ENCODE data around the gene CASS4.
"Not testable (repeated sequence)": the region's sequence is repeated elsewhere in the genome, so short reads cannot be mapped to it uniquely, and the experiment has no call there.

The CASS4 gene

GRCh38 chr20:56411759-56412472 lies at the start of gene CASS4:
Gene CASS4 (plus strand): TSS chr20:56412260. CDS start chr20:56412459, 199 bp downstream.
- no peak for DNase-seq (ENCODE audit: low spot score)

GRCh38 chr20:56362833-56363413 lies 49.1 kb upstream of the CASS4 start:
- no peak for DNase-seq (ENCODE audit: low spot score)

GRCh38 chr20:56363491-56363890 lies 48.6 kb upstream of the CASS4 start:
- DNase-seq (ENCODE audit: low spot score): no peak

- no peak for DNase-seq (ENCODE audit: low spot score)
Observed at GRCh38 chr20:56368351-56369134, 43.5 kb upstream of the CASS4 start.

GRCh38 chr20:56369179-56369578 lies 42.9 kb upstream of the CASS4 start:
- DNase-seq (ENCODE audit: low spot score): no peak

- DNase-seq (ENCODE audit: low spot score): no peak
Observed at GRCh38 chr20:56371977-56372376, 40.1 kb upstream of the CASS4 start.

- DNase-seq (ENCODE audit: low spot score): no peak
Observed at GRCh38 chr20:56372850-56373249, 39.2 kb upstream of the CASS4 start.

GRCh38 chr20:56373942-56374341 lies 38.1 kb upstream of the CASS4 start:
- DNase-seq (ENCODE audit: low spot score): no peak

- no peak for DNase-seq (ENCODE audit: low spot score)
Observed at GRCh38 chr20:56376331-56376730, 35.7 kb upstream of the CASS4 start.

- DNase-seq (ENCODE audit: low spot score): no peak
Observed at GRCh38 chr20:56378386-56378785, 33.7 kb upstream of the CASS4 start.

- no peak for DNase-seq (ENCODE audit: low spot score)
Observed at GRCh38 chr20:56380375-56380774, 31.7 kb upstream of the CASS4 start.

- DNase-seq (ENCODE audit: low spot score): no peak
Observed at GRCh38 chr20:56381501-56381900, 30.6 kb upstream of the CASS4 start.

GRCh38 chr20:56382696-56383095 lies 29.4 kb upstream of the CASS4 start:
- DNase-seq (ENCODE audit: low spot score): no peak

- no peak for DNase-seq (ENCODE audit: low spot score)
Observed at GRCh38 chr20:56383334-56383733, 28.7 kb upstream of the CASS4 start.

GRCh38 chr20:56385130-56385529 lies 26.9 kb upstream of the CASS4 start:
- no peak for DNase-seq (ENCODE audit: low spot score)

GRCh38 chr20:56386219-56386618 lies 25.8 kb upstream of the CASS4 start:
- no peak for DNase-seq (ENCODE audit: low spot score)

GRCh38 chr20:56388882-56389281 lies 23.2 kb upstream of the CASS4 start:
- no peak for DNase-seq (ENCODE audit: low spot score)

GRCh38 chr20:56389807-56390206 lies 22.3 kb upstream of the CASS4 start:
- no peak for DNase-seq (ENCODE audit: low spot score)

GRCh38 chr20:56390396-56390795 lies 21.7 kb upstream of the CASS4 start:
- DNase-seq (ENCODE audit: low spot score): not testable (repeated sequence)

GRCh38 chr20:56391037-56391436 lies 21.0 kb upstream of the CASS4 start:
- no peak for DNase-seq (ENCODE audit: low spot score)

GRCh38 chr20:56391596-56392131 lies 20.4 kb upstream of the CASS4 start:
- DNase-seq (ENCODE audit: low spot score): no peak

GRCh38 chr20:56392132-56392880 lies 19.8 kb upstream of the CASS4 start, which contains the start of the genes AURKA and CSTF1:
Gene AURKA (minus strand): TSS chr20:56392215. CDS start chr20:56388197, 4,018 bp downstream.
Gene CSTF1 (plus strand): TSS chr20:56392645. CDS start chr20:56395553, 2,908 bp downstream.
- DNase-seq (ENCODE audit: low spot score): peak; percentile 100

All from germinal center (tissue), 1 donor.